Caco-2 (cell line): Measurements from ENCODE around the gene TTC39B. TPM values are rescaled to one million over a fixed set of nuclear protein-coding genes. Genes with fewer than 3 reads are reported as not detected.

Experiments
- BruUV-seq: library from RNA; stranded (reverse); fragments of 400-500 nt; replicated peaks from 2 replicates; lab custom pipeline; 2021; lab: Mats Ljungman, UMichigan
- CTCF ChIA-PET: fragments of 300-600 bp; sonication (Branson Sonifier 250); formaldehyde crosslinking; loops from one replicate; lab custom pipeline; 2022; ENCODE audit warnings: antibody characterized with exemption; lab: Charles Lee
- POLR2A ChIA-PET: fragments of 300-600 bp; sonication (Branson Sonifier 250); formaldehyde crosslinking; loops from one replicate; lab custom pipeline; 2022; ENCODE audit warnings: antibody characterized with exemption; lab: Charles Lee
- DNase-seq, 2 experiments: peaks; one replicate each; pipeline versions ENCODE4 v3.0.0 to v3.0.0-alpha.2; 2020 to 2022
- H3K27me3 ChIP-seq: replicated peaks from 2 replicates; pipeline ENCODE4 v1.6.0; 2011; ENCODE audit warnings: low read length; ENCODE audit not compliant: control insufficient read depth, insufficient read depth
- H3K36me3 ChIP-seq: 2 replicates; pipeline ENCODE4 v1.5.1; 2011; ENCODE audit warnings: low read length; ENCODE audit not compliant: control insufficient read depth, insufficient read depth
- H3K4me1 ChIP-seq: fragments of 250-450 bp; sonication (Bioruptor Pico); 2 replicates; pipeline ENCODE4 v1.5.1; 2020; ENCODE audit warnings: mild to moderate bottlenecking
- H3K4me3 ChIP-seq: 2 replicates; pipeline ENCODE4 v1.5.1; 2011; ENCODE audit warnings: low read depth, mild to moderate bottlenecking, control low read depth, low read length
- H3K9me3 ChIP-seq: fragments of 250-450 bp; sonication (Bioruptor Pico); 2 replicates; pipeline ENCODE4 v1.5.1; 2020; ENCODE audit warnings: mild to moderate bottlenecking, moderate library complexity
- H3K27ac Mint-ChIP-seq: one replicate; pipeline ENCODE4 v1.8.0; 2022; ENCODE audit warnings: mixed read lengths; ENCODE audit not compliant: unreplicated experiment
- H3K27me3 Mint-ChIP-seq: one replicate; pipeline ENCODE4 v1.8.0; 2022; ENCODE audit warnings: mixed read lengths; ENCODE audit not compliant: insufficient read depth, unreplicated experiment
- H3K36me3 Mint-ChIP-seq: one replicate; pipeline ENCODE4 v1.8.0; 2022; ENCODE audit warnings: mild to moderate bottlenecking, mixed read lengths; ENCODE audit not compliant: insufficient read depth, unreplicated experiment
- H3K4me1 Mint-ChIP-seq: one replicate; pipeline ENCODE4 v1.8.0; 2022; ENCODE audit warnings: low read depth, mixed read lengths; ENCODE audit not compliant: unreplicated experiment
- H3K4me3 Mint-ChIP-seq: one replicate; pipeline ENCODE4 v1.8.0; 2022; ENCODE audit warnings: mild to moderate bottlenecking, moderate library complexity, mixed read lengths; ENCODE audit not compliant: unreplicated experiment
- H3K9me3 Mint-ChIP-seq: one replicate; pipeline ENCODE4 v1.8.0; 2022; ENCODE audit warnings: mixed read lengths; ENCODE audit not compliant: unreplicated experiment
- CTCF ChIP-seq, 2 experiments: fragments of 200-600 bp in 1 of 2; IDR thresholded peaks; 1 replicate in 1 of 2; 2 replicates in 1 of 2; pipeline versions ENCODE4 v1.5.1 to v1.8.0; 2011 to 2022; ENCODE audit warnings: antibody characterized with exemption in 1 of 2, control low read depth in 1 of 2, inconsistent platforms in 1 of 2, low read depth in 1 of 2, low read length in 1 of 2, mild to moderate bottlenecking in 1 of 2, moderate library complexity in 1 of 2; ENCODE audit not compliant: insufficient read depth in 1 of 2, severe bottlenecking in 1 of 2, unreplicated experiment in 1 of 2
- intact Hi-C: fragments of 100-400 bp; cut with micrococcal nuclease; formaldehyde crosslinking; loops from one replicate; pipeline ENCODE4 v1.10.0; 2022; ENCODE audit not compliant: unreplicated experiment
- total RNA-seq: library from RNA; stranded (reverse); gene quantifications from 2 replicates; pipeline ENCODE4 v1.2.3, GENCODE V29; 2022

Gene TTC39B
- total RNA-seq, 1 experiment from 2014 or later, result 6.9 TPM

GRCh38 chr9:15353892-15354291, 46.9 kb upstream of the TTC39B start:
- Mint-ChIP-seq H3K4me3 (no peak overlapping the region), H3K4me1 (peaks cover 20% of the 10 kb centered on the region), H3K9me3 (no peaks in the 10 kb centered on the region), H3K27me3 (no peaks in the 10 kb centered on the region), H3K27ac (no peak overlapping the region), H3K36me3 (no peaks in the 10 kb centered on the region)
- no peak for TF ChIP-seq CTCF (IDR thresholded peaks at IDR 0.05; ENCODE audit: insufficient read depth in 1 of 2, low read depth in 1 of 2, low read length in 1 of 2, severe bottlenecking in 1 of 2, unreplicated experiment in 1 of 2)
- CTCF ChIA-PET, result no interaction called here
- no peak for DNase-seq
- Histone ChIP-seq H3K4me3 (no peak overlapping the region), H3K9me3 (no peaks in the 10 kb centered on the region), H3K27me3 (no peaks in the 10 kb centered on the region), H3K4me1 (peaks cover 5% of the 10 kb centered on the region; the same call in 1 of the 2 replicates), H3K36me3 (no peaks in the 10 kb centered on the region)
- BruUV-seq, result no TSS peak
- intact Hi-C loops, result loop anchor here (2.0 kb wide), 1 partner anchor 63 kb away; no protein-coding TSS in a partner anchor
- POLR2A ChIA-PET, result no interaction called here

GRCh38 chr9:15352306-15352705, 45.3 kb upstream of the TTC39B start:
- no peak for TF ChIP-seq CTCF (IDR thresholded peaks at IDR 0.05; ENCODE audit: insufficient read depth in 1 of 2, low read depth in 1 of 2, low read length in 1 of 2, severe bottlenecking in 1 of 2, unreplicated experiment in 1 of 2)
- Mint-ChIP-seq H3K36me3 (no peaks in the 10 kb centered on the region), H3K9me3 (no peaks in the 10 kb centered on the region), H3K4me1 (peaks cover 20% of the 10 kb centered on the region), H3K27ac (no peak overlapping the region), H3K4me3 (no peak overlapping the region), H3K27me3 (no peaks in the 10 kb centered on the region)
- no peaks in the 10 kb centered on the region for H3K9me3 ChIP-seq
- BruUV-seq, result no TSS peak
- no peaks in the 10 kb centered on the region for H3K27me3 ChIP-seq
- H3K4me3 ChIP-seq, result no peak overlapping the region
- DNase-seq, result no peak
- POLR2A ChIA-PET, result no interaction called here
- no peaks in the 10 kb centered on the region for H3K36me3 ChIP-seq
- CTCF ChIA-PET, result no interaction called here
- H3K4me1 ChIP-seq, result peaks cover 5% of the 10 kb centered on the region; the same call in 1 of the 2 replicates
- intact Hi-C loops, result no loop called here

GRCh38 chr9:15349892-15350761, 43.1 kb upstream of the TTC39B start:
- H3K27ac Mint-ChIP-seq, result no peak overlapping the region
- CTCF ChIA-PET, result no interaction called here
- no peaks in the 10 kb centered on the region for H3K9me3 ChIP-seq
- H3K36me3 Mint-ChIP-seq, result no peaks in the 10 kb centered on the region
- TF ChIP-seq CTCF (IDR thresholded peaks at IDR 0.05; ENCODE audit: insufficient read depth in 1 of 2, low read depth in 1 of 2, low read length in 1 of 2, severe bottlenecking in 1 of 2, unreplicated experiment in 1 of 2), result no peak
- no peak for DNase-seq
- H3K9me3 Mint-ChIP-seq, result no peaks in the 10 kb centered on the region
- peaks cover 2% of the 10 kb centered on the region; the same call in 1 of the 2 replicates for H3K4me1 ChIP-seq
- H3K4me3 Mint-ChIP-seq, result no peak overlapping the region
- H3K27me3 Mint-ChIP-seq, result no peaks in the 10 kb centered on the region
- POLR2A ChIA-PET, result no interaction called here
- H3K36me3 ChIP-seq, result no peaks in the 10 kb centered on the region
- intact Hi-C loops, result no loop called here
- no peak overlapping the region for H3K4me3 ChIP-seq
- BruUV-seq, result no TSS peak
- H3K27me3 ChIP-seq, result no peaks in the 10 kb centered on the region
- H3K4me1 Mint-ChIP-seq, result peaks cover 20% of the 10 kb centered on the region
